ENCODE data around the gene SIPA1L3.

SIPA1L3 gene

DNA sequence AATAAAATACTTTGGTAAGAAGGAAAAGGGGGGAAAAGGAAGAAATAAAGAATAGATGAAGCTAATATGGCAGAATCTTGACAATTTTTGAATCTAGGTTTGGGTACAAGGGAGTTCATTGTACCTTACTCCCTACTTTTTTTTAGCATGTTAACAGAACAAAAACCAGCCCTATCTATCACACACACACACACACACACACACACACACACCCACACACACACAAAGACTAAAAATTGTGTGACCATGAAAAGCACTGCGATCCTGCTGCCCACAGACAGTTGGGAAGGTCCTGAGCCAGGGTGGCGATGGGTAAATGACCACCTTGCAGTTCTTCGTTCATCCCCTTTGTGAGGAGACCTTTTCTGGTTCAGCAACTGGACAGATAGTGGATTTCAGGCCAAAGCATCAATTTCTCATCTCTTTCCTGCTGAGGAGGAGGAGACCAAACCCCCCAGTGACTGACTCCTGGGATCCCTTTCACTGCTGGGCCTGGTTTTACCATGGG is 91.8 kb downstream of the SIPA1L3 start:
- DNase-seq (ENCODE audit: low read depth in 1 of 2, low spot score in 1 of 2) = no peak

DNA sequence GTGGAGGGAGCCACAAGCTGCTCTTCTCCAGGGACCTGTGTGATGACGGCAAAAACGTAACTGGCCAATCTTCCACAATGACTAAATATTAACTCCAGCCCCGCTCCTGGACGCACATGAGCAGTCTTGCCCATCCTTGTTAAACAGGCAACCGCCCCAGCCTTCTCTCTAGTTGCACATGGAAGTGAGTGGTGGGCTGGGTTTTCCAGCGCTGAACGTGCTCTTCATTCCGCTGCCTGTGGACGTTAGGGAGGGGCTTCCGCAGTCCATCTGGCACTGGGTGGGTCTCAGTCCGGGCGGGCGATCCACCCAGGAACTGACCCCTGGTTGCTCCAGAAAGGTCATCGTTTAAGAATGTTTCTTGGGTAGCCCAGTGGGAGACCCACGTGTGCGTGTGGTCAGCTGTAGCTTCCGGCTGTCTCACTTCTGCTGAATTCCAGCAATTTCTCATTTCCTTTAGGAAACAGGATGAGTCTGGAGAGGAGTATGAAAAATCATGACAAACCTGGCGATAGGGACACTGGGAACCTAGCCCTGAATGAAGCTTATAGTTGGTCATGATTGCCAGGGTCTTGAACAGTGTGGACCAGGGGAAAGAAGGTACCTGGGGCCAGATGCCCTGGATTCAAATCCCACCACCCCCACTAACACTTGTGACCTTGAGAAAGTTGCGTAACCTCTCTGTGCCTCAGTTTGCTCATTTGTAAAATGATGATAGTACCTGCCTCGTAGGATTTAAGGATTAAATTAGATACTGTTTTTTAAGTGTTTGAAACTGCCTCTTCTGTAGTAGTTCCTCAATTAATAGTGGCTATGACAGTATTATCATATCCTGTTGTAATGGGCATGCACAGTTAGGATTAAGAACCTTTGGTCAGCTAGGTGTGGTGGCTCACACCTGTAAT is 92.6 kb downstream of the SIPA1L3 start:
- no peak for DNase-seq (ENCODE audit: low read depth in 1 of 2, low spot score in 1 of 2)

- no peak for DNase-seq (ENCODE audit: low read depth in 1 of 2, low spot score in 1 of 2)
These were observed 94.3 kb downstream of the SIPA1L3 start for GRCh38 chr19:38001158-38001781.

GRCh38 chr19:38003438-38004185 is 96.6 kb downstream of the SIPA1L3 start:
- DNase-seq (ENCODE audit: low read depth in 1 of 2, low spot score in 1 of 2) = no peak

GRCh38 chr19:38004186-38004520 is 97.1 kb downstream of the SIPA1L3 start:
- no peak for DNase-seq (ENCODE audit: low read depth in 1 of 2, low spot score in 1 of 2)

- no peak for DNase-seq (ENCODE audit: low read depth in 1 of 2, low spot score in 1 of 2)
These were observed 97.7 kb downstream of the SIPA1L3 start for GRCh38 chr19:38004521-38005223.

DNA sequence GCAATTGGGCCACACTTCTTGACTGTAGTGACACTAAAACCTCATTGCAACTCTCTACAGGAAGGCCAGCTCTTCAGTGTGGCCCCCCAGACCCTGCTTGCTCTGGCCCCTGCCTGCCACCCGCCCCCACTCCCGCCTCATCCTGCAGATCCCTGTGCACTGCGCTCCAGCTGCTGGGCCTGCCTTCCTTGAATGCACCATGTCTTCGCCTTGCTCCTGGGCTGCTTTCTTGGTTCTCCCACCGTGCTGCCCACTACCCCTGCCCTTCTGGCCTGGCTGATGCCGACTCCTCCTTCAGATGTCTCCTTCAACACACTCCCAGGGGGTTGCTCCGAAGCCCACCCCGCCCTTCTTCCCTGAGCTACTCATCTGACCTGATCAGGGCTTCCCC is 98.2 kb downstream of the SIPA1L3 start:
- no peak for DNase-seq (ENCODE audit: low read depth in 1 of 2, low spot score in 1 of 2)

DNA sequence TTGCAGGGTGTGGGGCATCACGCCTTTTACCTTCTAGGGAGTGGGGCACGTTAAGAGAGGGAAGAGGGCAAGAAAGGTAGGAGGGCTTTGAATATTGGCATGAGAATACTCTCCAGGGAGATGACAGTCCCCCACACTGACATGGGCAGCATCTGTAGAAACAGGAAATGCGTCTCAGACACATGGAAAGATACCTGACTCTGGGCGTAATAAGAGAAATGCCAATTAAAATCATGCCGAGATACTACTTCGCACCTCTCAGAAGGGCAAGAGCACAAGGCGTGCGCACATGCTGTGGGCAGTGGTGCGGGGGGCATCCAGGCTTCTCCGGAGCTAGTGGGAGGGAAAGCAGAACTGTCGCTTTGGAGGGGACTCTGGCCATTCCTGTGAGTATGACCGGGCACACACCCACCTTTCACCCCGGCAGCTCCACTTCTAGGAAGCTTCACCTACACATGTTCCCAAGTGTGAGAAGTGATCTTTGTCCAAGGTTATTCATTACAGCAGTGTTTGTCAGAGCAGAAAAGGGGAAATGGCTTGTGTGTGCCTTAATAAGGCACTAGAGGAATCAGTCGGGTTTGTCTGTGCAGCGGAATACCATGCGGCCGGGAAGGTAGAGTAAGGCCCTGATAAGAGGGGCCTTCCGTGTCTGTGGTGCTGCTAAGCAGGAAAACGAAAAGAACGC is 99.5 kb downstream of the SIPA1L3 start:
- no peak for DNase-seq (ENCODE audit: low read depth in 1 of 2, low spot score in 1 of 2)

DNA sequence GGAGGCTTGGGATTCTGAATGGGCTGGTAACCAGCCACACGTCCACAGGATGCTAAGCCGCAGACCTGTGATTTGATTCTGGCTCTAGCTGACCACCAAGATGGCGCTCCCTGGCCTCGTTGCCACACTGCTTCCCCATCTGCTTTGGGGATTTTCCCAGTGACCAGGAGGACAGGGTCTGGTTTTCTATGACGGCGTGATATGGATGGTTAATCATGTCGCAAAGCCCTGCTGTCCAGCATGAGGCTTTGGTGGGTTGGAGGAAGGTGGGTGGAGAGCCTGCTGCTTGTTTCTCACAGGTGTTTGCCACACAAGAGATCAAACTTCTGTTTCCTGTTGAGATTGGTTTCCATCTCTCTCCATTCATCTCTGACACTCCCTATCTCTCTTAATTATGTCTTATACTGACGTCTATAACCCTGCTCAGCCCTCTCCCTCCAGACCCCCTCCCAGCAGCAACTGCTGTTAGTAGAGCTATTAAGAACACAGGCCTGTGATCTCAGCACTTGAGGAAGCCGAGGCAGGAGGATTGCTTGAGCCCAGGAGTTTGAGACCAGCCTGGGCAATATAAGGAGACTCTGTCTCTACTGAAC is 102.7 kb downstream of the SIPA1L3 start:
- DNase-seq (ENCODE audit: low read depth in 1 of 2, low spot score in 1 of 2) = no peak

- DNase-seq (ENCODE audit: low read depth in 1 of 2, low spot score in 1 of 2) = no peak
These were observed 104.4 kb downstream of the SIPA1L3 start for GRCh38 chr19:38011426-38011825.

DNA sequence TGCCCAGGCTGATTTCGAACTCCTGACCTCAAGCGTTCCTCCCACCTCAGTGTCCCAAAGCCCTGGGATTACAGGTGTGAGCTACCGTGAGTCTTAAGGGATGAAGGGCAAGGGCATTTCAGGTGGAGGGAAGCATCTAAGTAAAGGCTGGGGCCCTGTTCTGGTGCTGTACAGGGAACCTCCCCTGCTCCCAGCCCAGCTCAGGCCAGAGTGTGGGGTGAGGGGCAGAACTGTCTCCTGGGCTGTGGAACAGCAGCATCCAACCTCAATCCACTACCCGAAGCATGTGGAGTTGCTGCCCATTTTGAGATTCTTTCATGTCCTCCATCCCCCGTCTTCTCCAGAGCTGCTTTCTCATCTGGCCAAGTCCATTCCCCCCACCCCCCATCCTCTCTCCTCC is 105.3 kb downstream of the SIPA1L3 start:
- no peak for DNase-seq (ENCODE audit: low read depth in 1 of 2, low spot score in 1 of 2)

- no peak for DNase-seq (ENCODE audit: low read depth in 1 of 2, low spot score in 1 of 2)
These were observed 105.9 kb downstream of the SIPA1L3 start for GRCh38 chr19:38012944-38013343.

DNA sequence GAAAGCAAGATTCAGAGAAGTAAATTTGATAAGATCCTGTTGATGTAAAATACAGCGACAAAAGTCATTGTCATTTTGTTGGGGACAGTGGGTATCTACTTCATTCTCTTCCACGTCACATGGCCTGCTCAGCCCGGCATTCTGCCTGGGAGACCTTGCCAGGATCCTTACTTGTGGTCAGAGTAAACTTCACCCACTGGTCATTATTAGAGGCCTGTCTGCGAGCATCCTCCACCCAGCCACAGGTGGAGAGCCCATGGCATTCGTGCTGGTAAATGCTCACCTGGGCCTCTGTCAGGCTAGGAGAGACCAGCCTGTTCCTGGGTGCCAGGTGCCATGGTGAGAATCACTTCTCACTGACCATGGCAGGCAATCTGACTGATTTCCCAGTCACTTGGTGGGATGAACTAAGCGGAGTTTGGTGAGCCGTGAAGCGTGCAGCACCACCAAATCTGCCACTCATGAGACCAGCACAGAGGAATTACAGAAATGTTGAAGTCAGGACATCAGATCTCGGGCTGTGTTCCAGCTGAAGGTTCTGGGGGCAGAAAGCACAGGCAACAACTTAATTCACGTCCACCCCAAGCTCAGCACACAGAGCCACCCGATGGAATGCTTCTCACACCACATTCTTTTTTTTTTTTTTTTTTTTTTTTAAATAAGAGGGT is 107.0 kb downstream of the SIPA1L3 start:
- DNase-seq (ENCODE audit: low read depth in 1 of 2, low spot score in 1 of 2) = no peak

DNA sequence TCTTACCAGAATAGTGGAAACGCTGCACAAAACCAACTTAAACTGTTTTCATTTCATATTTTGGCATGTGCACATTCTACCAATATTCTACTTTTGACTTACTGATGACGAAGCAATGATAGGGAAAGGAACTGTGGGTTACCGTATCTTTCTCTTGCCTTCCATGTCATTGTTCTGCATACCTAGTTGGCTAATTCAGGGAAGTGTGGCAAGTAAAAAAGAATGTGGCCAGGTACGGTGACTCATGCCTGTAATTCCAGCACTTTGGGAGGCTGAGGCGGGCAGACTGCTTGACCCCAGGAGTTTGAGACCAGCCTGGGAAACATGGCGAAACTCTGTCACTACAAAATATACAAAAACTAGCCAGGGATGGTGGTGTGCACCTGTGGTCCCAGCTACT is 108.2 kb downstream of the SIPA1L3 start:
- no peak for DNase-seq (ENCODE audit: low read depth in 1 of 2, low spot score in 1 of 2)

- DNase-seq (ENCODE audit: low read depth in 1 of 2, low spot score in 1 of 2) = no peak
These were observed 108.8 kb downstream of the SIPA1L3 start for GRCh38 chr19:38015761-38016160.

DNA sequence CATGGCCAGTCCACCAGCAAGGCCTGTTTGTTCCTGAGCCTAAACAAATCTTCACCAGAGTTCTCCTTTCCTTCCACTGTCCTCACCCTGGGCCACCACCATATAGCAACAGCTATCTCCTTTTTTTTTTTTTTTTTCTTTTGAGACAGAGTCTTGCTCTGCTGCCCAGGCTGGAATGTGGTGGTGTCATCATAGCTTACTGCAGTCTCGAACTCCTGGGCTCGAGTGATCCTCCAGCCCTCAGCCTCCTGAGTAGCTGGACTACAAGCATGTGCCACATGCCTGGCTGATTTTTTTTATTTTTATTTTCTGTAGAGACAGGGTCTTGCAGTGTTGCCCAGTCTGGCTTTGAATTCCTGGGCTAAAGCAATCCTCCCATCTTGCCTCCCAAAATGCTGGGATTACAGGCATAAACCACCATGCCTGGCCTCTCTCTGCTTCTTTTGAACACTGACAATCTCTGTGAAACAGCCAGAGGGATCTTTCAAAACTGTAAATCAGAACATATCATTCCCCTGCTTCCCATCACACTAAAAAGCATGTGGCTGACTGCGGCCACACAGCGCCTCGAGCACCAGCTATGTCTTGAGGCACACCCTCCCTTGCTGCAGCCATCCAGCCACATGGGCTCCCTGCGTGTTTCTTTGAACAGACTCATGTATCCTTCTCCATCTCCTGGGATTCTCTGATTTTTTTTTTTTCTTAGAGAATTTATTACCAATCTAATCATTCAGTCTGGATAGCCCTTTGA is 110.6 kb downstream of the SIPA1L3 start:
- DNase-seq (ENCODE audit: low read depth in 1 of 2, low spot score in 1 of 2) = no peak

- no peak for DNase-seq (ENCODE audit: low read depth in 1 of 2, low spot score in 1 of 2)
These were observed 111.8 kb downstream of the SIPA1L3 start for GRCh38 chr19:38018694-38019395.

- no peak for DNase-seq (ENCODE audit: low read depth in 1 of 2, low spot score in 1 of 2)
These were observed 112.4 kb downstream of the SIPA1L3 start for GRCh38 chr19:38019396-38019724.

DNA sequence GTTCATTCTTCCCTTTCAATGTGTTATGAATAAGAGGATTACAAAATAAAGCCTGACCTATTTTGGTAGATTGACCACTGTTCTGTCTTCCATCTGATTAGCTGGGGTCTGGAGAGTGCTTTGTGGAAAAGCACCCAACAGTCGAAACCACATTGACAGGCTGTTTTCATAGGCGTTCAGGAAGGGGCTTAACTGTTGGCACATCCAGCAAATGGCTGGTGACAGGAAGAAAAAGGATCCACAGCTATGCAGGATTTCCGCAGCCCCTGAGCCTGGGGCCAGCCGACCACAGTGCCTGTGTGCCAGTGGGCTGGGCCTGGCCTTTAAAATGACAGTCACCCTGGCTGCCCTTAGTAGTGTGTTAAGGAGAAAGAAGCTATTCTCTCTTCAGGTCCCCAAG is 113.3 kb downstream of the SIPA1L3 start:
- no peak for DNase-seq (ENCODE audit: low read depth in 1 of 2, low spot score in 1 of 2)
